GM12875 (cell line): ENCODE measurements around the gene TIE1.

Source experiments
- H3K4me3 ChIP-seq: one replicate; pipeline ENCODE4 v1.5.1; 2011; ENCODE audit warnings: low read depth, low read length, control low read depth
- CTCF ChIP-seq: IDR thresholded peaks from 2 replicates; pipeline ENCODE4 v1.5.1; 2011; ENCODE audit warnings: low read depth, mild to moderate bottlenecking, control low read depth, inconsistent platforms, low read length, moderate library complexity, borderline replicate concordance; ENCODE audit not compliant: insufficient read depth

The TIE1 gene

GRCh38 chr1:43348809-43349593, 48.2 kb downstream of the TIE1 start:
- no peak for TF ChIP-seq CTCF
- H3K4me3 ChIP-seq: no peak overlapping the region

GRCh38 chr1:43349594-43350306, 49.0 kb downstream of the TIE1 start:
- no peak for TF ChIP-seq CTCF
- no peak overlapping the region for H3K4me3 ChIP-seq

GRCh38 chr1:43350976-43351375, 50.2 kb downstream of the TIE1 start:
- TF ChIP-seq CTCF: no peak
- H3K4me3 ChIP-seq: no peak overlapping the region

- TF ChIP-seq CTCF: no peak
- H3K4me3 ChIP-seq: no peak overlapping the region
These were observed 50.9 kb downstream of the TIE1 start for GRCh38 chr1:43351421-43352350.

- H3K4me3 ChIP-seq: no peak overlapping the region
- no peak for TF ChIP-seq CTCF
These were observed 51.5 kb downstream of the TIE1 start for GRCh38 chr1:43352351-43352705.

GRCh38 chr1:43352881-43353280, 52.1 kb downstream of the TIE1 start:
- no peak overlapping the region for H3K4me3 ChIP-seq
- TF ChIP-seq CTCF: no peak

- TF ChIP-seq CTCF: no peak
- no peak overlapping the region for H3K4me3 ChIP-seq
These were observed 53.7 kb downstream of the TIE1 start for GRCh38 chr1:43354471-43354870.
